GM18502 (cell line): ENCODE results near the gene TRIM5.
A peak's percentile ranks its signal among the peaks of the same experiment; 100 is the strongest.
"Not testable (repeated sequence)": the region's sequence is repeated elsewhere in the genome, so short reads cannot be mapped to it uniquely, and the experiment has no call there.

Experiments used
- ATAC-seq: cut with Tn5 transposase; IDR thresholded peaks from one replicate; pipeline ENCODE4 v1.9.1; 2021; ENCODE audit warnings: mild to moderate bottlenecking; ENCODE audit not compliant: unreplicated experiment, poor library complexity

TRIM5 gene

DNA sequence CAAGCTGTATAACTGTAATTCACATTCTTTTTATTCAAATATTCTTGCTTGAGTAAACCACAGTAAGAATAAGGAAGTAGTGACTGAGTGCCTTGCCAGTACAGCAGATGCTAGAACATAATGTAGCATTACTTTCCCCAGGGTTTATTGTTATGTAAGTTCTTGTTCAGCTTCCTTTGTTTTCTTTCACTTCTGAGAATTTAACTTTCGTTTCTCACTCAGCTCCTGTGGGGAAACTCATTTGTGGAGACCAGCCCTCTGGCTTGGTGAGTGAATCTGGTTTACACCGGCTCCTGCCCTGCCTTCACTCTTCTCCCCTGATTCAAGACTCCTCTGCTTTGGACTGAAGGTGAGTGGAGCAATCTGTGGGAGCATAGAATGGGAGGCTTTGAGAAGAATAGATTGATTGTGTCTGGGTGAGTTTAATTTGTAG, 4.7 kb upstream of the TRIM5 start, which contains the start of gene TRIM22:
TSS of gene TRIM22 (plus strand) at position 240 of the 433 bp plus-strand sequence. CDS start 6,443 bp downstream, outside the sequence.
- peak; percentile 76 for ATAC-seq

- ATAC-seq = no peak
These were observed 3.6 kb upstream of the TRIM5 start for GRCh38 chr11:5688482-5688881.

DNA sequence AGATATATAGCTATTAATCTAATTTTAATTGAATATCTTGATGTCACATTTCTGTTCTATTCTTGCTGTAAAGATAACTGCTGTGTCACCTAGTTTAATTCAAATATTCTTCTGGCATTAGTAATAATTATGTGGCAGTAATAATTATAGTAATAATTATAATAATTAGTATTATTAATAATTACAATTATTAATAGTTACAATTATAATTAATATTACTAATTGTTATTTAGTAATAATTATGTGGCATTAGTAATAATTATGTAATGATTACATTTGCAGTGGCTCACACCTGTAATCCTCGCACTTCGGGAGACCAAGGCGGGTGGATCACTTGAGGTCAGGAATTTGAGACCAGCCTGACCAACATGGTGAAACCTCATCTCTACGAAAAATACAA, 1.6 kb upstream of the TRIM5 start:
- ATAC-seq = no peak

DNA sequence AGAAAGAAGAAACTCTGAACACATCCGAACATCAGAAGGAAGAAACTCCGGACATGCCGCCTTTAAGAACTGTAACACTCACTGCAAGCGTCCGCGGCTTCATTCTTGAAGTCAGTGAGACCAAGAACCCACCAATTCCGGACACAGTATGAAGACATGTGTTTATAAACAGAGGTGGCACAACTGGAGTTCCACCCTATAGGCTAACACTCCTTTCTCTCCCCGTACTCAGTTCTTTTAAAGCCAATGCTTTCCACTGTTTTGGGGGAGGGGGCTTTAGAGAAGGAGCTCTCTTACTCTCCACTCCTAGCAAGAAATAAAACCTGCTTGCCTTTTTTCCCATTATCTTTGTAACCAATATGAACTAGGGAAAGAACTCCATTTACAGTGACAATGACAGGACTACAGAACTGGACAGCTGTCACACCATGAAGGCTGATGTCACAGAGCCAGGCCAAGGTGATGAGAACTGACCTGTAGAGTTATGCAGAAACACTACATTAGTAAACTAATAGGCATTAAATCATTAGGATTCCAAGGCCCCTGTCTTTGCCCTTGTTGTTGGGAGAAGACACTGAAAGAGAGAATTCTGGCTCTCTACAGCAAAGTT, 733 bp downstream of the TRIM5 start:
- peak; percentile 19 for ATAC-seq

- ATAC-seq = not testable (repeated sequence)
These were observed 1.3 kb downstream of the TRIM5 start for GRCh38 chr11:5683620-5684019.

DNA sequence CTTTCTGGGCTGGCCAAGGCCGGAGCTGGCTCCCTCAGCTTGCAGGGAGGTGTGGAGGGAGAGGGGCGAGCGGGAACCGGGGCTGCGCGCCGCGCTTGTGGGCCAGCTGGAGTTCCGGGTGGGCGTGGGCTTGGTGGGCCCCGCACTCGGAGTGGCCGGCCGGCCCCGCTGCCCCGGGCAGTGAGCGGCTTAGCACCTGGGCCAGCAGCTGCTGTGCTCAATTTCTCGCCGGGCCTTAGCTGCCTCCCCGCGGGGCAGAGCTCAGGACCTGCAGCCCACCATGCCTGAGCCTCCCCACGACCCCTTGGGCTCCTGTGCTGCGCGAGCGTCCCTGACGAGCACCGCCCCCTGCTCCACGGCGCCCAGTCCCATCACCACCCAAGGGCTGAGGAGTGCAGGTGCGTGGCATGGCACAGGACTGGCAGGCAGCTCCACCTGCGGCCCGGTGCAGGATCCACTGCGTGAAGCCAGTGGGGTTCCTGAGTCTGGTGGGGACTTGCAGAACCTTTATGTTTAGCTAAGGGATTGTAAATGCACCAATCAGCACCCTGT, 1.9 kb downstream of the TRIM5 start:
- not testable (repeated sequence) for ATAC-seq

- no peak for ATAC-seq
These were observed 5.1 kb downstream of the TRIM5 start for GRCh38 chr11:5679811-5680210.

GRCh38 chr11:5674391-5674790, 10.5 kb downstream of the TRIM5 start:
- no peak for ATAC-seq

- no peak for ATAC-seq
These were observed 13.0 kb downstream of the TRIM5 start for GRCh38 chr11:5671831-5672230.

DNA sequence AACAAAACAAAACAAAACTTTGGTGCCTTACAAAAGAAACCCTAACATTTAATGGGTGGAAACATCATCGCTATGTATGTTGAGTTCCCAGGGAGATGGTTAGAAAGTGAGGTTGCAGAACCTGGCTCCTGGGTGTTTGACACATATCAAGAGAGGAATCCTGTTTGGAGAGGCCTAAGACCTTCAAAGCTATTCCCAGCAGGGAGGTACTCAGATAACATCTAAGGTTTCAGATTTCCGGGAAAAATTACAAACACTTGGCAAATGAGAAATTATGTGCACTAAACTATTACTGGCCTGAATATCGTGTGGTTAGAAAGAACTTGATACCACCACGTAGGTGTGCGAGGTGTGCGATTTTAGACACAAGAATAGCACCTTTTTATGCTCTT, 18.5 kb downstream of the TRIM5 start:
- ATAC-seq = no peak

DNA sequence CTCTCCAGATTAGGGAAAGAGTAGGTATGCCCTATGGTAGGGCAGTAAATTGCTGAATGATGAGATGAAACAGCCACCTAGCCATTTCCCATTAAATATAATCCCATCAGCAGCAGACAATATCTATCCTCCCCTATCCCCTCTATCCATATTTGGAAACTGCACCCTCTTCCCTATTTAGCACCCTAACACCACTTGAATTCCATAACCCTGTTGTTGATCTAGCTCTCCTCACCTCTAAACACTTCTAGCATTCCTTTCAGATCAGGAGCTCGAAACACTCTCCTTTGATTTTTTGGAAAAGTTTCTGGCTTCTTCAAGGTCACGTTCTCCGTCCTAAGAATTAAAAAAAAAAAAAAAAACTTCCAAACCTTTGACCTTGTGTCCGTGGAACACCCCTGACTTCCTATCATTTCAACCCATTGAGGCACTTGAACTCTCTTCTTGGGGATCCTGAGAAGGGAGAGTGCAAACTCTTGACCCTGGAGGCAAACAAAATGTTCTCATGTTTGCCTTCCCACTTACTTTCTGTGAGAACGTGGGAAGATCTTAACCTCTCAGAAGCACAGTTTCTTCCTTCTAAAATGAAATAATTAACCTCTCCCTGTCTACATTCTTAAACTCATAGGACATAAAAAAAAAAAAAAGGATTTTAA, 19.0 kb downstream of the TRIM5 start:
- ATAC-seq = no peak

DNA sequence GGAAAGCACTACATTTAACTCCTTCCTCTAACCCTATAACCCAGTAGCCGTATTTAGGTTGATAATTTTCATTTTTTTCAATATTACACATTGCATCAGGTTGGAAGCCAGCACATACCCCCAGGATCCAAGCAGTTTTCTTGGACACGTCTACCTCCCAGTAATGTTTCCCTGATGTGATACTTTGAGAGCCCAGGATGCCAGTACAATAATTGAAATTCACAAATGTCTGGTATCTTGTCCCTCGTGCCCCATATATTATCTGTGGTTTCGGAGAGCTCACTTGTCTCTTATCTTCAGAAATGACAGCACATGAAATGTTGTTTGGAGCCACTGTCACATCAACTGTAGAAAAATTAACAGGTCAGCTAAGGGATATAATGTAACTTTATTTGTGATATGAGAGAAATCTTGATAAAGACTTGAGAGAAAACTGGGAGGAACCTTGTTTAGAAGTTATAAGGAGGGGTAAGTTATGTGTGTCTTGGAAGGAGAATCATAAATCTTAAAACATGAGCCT, 19.8 kb downstream of the TRIM5 start:
- ATAC-seq = no peak

DNA sequence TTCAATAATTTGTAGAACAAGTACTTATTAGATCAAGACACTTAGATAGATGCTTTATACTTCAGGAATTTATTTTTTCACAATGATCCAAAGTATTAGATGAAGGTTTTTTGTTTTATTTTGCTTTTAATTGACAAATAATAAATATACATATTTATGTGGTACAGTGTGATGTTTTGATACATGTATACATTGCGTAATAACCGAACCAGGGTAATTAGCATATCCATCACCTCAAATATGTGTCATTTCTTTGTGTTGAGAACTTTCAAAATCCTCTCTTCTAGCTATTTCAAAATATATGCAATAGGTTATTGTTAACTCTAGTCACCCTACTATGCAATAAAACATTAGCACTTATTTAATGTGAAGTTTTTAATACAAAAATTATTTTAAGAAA, 21.4 kb downstream of the TRIM5 start:
- ATAC-seq = no peak

- ATAC-seq = no peak
These were observed 26.6 kb downstream of the TRIM5 start for GRCh38 chr11:5658318-5658717.

GRCh38 chr11:5656956-5657355, 27.9 kb downstream of the TRIM5 start:
- ATAC-seq = not testable (repeated sequence)

- no peak for ATAC-seq
These were observed 29.4 kb downstream of the TRIM5 start for GRCh38 chr11:5655474-5655873.

- no peak for ATAC-seq
These were observed 38.7 kb downstream of the TRIM5 start for GRCh38 chr11:5646139-5646538.

- ATAC-seq = no peak
These were observed 41.3 kb downstream of the TRIM5 start for GRCh38 chr11:5643585-5643984.

DNA sequence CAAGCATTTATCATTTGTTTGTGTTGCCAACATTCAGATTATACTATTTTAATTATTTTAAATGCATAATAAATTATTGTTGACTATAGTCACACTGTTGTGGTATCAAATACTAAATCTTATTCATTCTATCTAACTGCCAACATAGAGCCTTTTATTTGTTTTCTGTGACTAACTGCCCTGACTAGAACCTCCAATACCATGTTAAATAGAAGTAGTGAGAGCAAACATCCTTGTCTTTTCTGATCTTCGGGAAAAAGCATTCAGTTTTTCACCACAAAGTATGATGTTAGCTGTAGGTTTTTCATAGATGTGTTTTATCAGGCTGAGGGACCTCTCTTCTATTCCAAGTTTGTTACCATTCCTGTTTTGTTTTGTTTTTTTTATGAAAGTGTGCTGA, 44.9 kb downstream of the TRIM5 start:
- ATAC-seq = no peak

DNA sequence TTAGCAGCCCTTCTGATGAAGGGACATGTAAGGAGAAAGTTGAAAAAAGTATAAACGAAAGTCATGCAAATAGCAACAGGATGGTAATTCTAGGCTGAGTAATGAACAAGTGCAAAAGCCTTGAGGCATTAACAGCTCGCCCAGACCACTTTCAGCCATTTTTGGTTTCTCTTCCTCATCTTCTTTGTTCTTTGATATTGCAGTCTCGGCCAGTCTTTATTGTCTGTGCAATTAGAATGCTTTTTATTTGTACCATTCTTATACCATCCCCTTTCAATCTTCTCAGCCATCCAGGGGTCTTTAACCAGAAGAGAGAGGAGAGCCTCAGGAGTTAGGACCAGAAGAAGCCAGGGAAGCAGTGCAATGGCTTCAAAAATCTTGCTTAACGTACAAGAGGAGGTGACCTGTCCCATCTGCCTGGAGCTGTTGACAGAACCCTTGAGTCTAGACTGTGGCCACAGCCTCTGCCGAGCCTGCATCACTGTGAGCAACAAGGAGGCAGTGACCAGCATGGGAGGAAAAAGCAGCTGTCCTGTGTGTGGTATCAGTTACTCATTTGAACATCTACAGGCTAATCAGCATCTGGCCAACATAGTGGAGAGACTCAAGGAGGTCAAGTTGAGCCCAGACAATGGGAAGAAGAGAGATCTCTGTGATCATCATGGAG, 52.8 kb downstream of the TRIM5 start:
- peak; percentile 97 for ATAC-seq

- peak; percentile 10 for ATAC-seq
These were observed 53.5 kb downstream of the TRIM5 start for GRCh38 chr11:5631417-5631816.
